Kidney (tissue), 14 donors: ENCODE data around the gene FAM131C. TPM values are rescaled to one million over a fixed set of nuclear protein-coding genes. Genes with fewer than 3 reads are reported as not detected.

ENCODE experiments used
- DNase-seq, 5 donors: peaks; one replicate each; pipeline ENCODE4 v3.0.0-alpha.2; 2013 to 2020
- FAIRE-seq: peaks from 2 replicates; lab custom pipeline; 2012; peaks lifted over from hg19 to GRCh38; lab: Jason Lieb, UNC
- H3K27ac ChIP-seq, 2 donors: one replicate each; pipeline ENCODE4 v1.7.0; 2013; ENCODE audit warnings: low read depth in 2 of 2, low read length in 2 of 2, inconsistent platforms in 1 of 2
- H3K27me3 ChIP-seq: one replicate; pipeline ENCODE4 v1.7.1; 2013; ENCODE audit warnings: low read length, inconsistent platforms; ENCODE audit not compliant: control insufficient read depth, insufficient read depth
- H3K36me3 ChIP-seq, 3 donors: one replicate each; pipeline versions ENCODE4 v1.7.0 to v1.7.1; 2013; ENCODE audit warnings: low read length in 3 of 3, control low read depth in 1 of 3, inconsistent platforms in 1 of 3; ENCODE audit not compliant: insufficient read depth in 3 of 3, control insufficient read depth in 2 of 3
- H3K4me1 ChIP-seq, 3 donors: one replicate each; pipeline versions ENCODE4 v1.7.0 to v1.7.1; 2013; ENCODE audit warnings: low read length in 3 of 3, inconsistent platforms in 1 of 3, low read depth in 1 of 3; ENCODE audit not compliant: control insufficient read depth in 2 of 3, insufficient read depth in 2 of 3
- H3K4me3 ChIP-seq, 3 donors: one replicate each; pipeline versions ENCODE4 v1.7.0 to v1.8.1; 2013; ENCODE audit warnings: low read length in 3 of 3, control low read depth in 1 of 3, inconsistent platforms in 1 of 3
- H3K9ac ChIP-seq, 3 donors: one replicate each; pipeline versions ENCODE4 v1.7.0 to v1.7.1; 2013; ENCODE audit warnings: low read length in 3 of 3, control low read depth in 1 of 3, inconsistent platforms in 1 of 3
- H3K9me3 ChIP-seq, 3 donors: one replicate each; pipeline versions ENCODE4 v1.7.0 to v1.7.1; 2013; ENCODE audit warnings: low read length in 3 of 3, control low read depth in 1 of 3, inconsistent platforms in 1 of 3; ENCODE audit not compliant: control insufficient read depth in 2 of 3, insufficient read depth in 1 of 3
- intact Hi-C: fragments of 100-400 bp; cut with DNase I; formaldehyde crosslinking; loops from one replicate; pipeline ENCODE4 v1.11.1; 2022
- polyA plus RNA-seq: library from polyadenylated mRNA; stranded (reverse); fragments of 350-450 nt; fragmentation: Illumina TruSeq; extraction: RNeasy Lipid Tissue Mini Kit (QIAGEN cat#74804); gene quantifications from one replicate; pipeline ENCODE4 v1.2.3, GENCODE V29; 2014; ENCODE audit warnings: low read depth, low replicate concordance; ENCODE audit not compliant: insufficient read depth
- total RNA-seq: library from RNA; stranded (reverse); fragmentation: NEBNext Ultra II Directional; extraction: Animal tissue kit (Norgen Biotek cat#: 25700); gene quantifications from one replicate; pipeline ENCODE4 v1.2.1, GENCODE V29; 2021
- TF ChIP-seq, protein P1 (sequence below): IDR thresholded peaks from 3 replicates; pipeline ENCODE4 v1.5.1; 2012; ENCODE audit warnings: mild to moderate bottlenecking, moderate library complexity, borderline replicate concordance; ENCODE audit not compliant: insufficient read depth; ENCODE audit errors: extremely low read depth
- donor health status: control.
- donor health status: control.
- donor health status: control.
- donor health status: control.
- donor health status: control.
- donor health status: DM: yes; HTN: yes; CAD: no.
- donor health status: Normal renal cell carcinoma (clear cell type).

The FAM131C gene
- total and polyA plus RNA-seq, 2 donors from 2014 or later: 5.0 to 12.0 TPM

DNA sequence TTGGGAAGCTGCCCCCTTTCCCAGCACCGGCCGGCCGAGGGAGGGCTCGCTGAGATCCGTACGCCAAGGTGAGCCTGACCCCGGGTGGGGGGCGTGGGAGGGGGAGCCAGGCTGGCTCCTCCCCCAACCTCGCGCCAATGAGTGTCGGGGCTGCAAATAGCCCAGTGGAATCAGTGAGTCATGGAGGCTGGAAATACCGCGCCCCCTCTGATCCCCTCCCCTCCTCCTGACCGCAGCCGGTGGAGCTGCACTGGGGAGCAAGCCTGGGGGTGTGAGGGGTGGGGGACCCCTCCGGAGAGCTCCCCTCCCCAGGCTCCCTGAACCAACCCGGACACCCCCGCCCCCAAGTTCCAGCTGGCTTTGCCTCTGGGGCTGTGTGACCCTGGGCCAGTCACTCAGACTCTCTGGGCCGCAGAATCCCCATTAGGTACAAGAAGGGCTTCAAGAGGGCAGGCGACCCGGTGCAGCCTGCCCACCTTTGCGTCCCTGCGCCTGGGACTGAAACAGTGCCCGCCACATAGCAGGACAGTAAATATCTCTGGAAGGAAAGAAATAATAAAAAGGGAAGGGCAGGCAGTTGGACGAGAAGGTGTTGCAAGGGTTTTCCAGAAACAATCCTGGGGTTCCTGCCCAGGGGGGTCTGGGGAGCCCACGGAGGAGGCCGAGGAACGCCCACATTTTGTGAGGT lies 60.1 kb downstream of the FAM131C start:
- peak overlapping the region in 1 of 3 donors; percentile 21 for H3K4me3 ChIP-seq
- peaks cover 0 to 37% (median 17%) of the 10 kb centered on the region in 3 donors for H3K4me1 ChIP-seq
- H3K27me3 ChIP-seq: no peaks in the 10 kb centered on the region
- peak; percentile 58 to 92 (median 84) for DNase-seq
- H3K9ac ChIP-seq: peak overlapping the region in 2 of 3 donors; percentile 74 to 82
- intact Hi-C loops: no loop called here
- no peak for FAIRE-seq
- no peaks in the 10 kb centered on the region for H3K9me3 ChIP-seq
- peak overlapping the region; percentile 92 to 95 for H3K27ac ChIP-seq
- TF ChIP-seq, protein P1, sequence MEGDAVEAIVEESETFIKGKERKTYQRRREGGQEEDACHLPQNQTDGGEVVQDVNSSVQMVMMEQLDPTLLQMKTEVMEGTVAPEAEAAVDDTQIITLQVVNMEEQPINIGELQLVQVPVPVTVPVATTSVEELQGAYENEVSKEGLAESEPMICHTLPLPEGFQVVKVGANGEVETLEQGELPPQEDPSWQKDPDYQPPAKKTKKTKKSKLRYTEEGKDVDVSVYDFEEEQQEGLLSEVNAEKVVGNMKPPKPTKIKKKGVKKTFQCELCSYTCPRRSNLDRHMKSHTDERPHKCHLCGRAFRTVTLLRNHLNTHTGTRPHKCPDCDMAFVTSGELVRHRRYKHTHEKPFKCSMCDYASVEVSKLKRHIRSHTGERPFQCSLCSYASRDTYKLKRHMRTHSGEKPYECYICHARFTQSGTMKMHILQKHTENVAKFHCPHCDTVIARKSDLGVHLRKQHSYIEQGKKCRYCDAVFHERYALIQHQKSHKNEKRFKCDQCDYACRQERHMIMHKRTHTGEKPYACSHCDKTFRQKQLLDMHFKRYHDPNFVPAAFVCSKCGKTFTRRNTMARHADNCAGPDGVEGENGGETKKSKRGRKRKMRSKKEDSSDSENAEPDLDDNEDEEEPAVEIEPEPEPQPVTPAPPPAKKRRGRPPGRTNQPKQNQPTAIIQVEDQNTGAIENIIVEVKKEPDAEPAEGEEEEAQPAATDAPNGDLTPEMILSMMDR: no peak
- H3K36me3 ChIP-seq: no peaks in the 10 kb centered on the region

- TF ChIP-seq, protein P1: no peak
- Histone ChIP-seq H3K4me3 (peak overlapping the region in 2 of 3 donors; percentile 21 to 26), H3K36me3 (no peaks in the 10 kb centered on the region), H3K27ac (peak overlapping the region; percentile 92 to 95), H3K4me1 (peaks cover 0 to 31% (median 17%) of the 10 kb centered on the region in 3 donors), H3K9me3 (no peaks in the 10 kb centered on the region), H3K27me3 (no peaks in the 10 kb centered on the region), H3K9ac (peak overlapping the region in 1 of 3 donors; percentile 29)
- peak; percentile 69 to 94 (median 87) for DNase-seq
- FAIRE-seq: no peak
- intact Hi-C loops: no loop called here
Measured at GRCh38 chr1:16012590-16013219, 60.7 kb downstream of the FAM131C start.

GRCh38 chr1:16011936-16012589 lies 61.4 kb downstream of the FAM131C start:
- Histone ChIP-seq H3K4me1 (peaks cover 0 to 24% (median 17%) of the 10 kb centered on the region in 3 donors), H3K9ac (peak overlapping the region in 1 of 3 donors; percentile 29), H3K27me3 (no peaks in the 10 kb centered on the region), H3K9me3 (no peaks in the 10 kb centered on the region), H3K27ac (peak overlapping the region; percentile 92 to 95), H3K4me3 (peak overlapping the region in 1 of 3 donors; percentile 21), H3K36me3 (no peaks in the 10 kb centered on the region)
- TF ChIP-seq, protein P1: no peak
- no peak for FAIRE-seq
- no peak for DNase-seq
- intact Hi-C loops: no loop called here
